GM12873 (cell line): ENCODE measurements around the gene CRYBB2.

Experiments
- TF ChIP-seq, protein P1 (sequence below): IDR thresholded peaks from 2 replicates; pipeline ENCODE4 v1.5.1; 2012; ENCODE audit warnings: low read depth, mild to moderate bottlenecking, moderate library complexity, low read length, control low read depth; ENCODE audit not compliant: insufficient read depth; ENCODE audit errors: missing control alignments

CRYBB2 gene, protein sequence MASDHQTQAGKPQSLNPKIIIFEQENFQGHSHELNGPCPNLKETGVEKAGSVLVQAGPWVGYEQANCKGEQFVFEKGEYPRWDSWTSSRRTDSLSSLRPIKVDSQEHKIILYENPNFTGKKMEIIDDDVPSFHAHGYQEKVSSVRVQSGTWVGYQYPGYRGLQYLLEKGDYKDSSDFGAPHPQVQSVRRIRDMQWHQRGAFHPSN

GRCh38 chr22:25219211-25219689 is at the start of gene CRYBB2:
TSS of gene CRYBB2 (plus strand) at chr22:25219639. CDS start at chr22:25221430, 1,791 bp downstream.
- TF ChIP-seq, protein P1, sequence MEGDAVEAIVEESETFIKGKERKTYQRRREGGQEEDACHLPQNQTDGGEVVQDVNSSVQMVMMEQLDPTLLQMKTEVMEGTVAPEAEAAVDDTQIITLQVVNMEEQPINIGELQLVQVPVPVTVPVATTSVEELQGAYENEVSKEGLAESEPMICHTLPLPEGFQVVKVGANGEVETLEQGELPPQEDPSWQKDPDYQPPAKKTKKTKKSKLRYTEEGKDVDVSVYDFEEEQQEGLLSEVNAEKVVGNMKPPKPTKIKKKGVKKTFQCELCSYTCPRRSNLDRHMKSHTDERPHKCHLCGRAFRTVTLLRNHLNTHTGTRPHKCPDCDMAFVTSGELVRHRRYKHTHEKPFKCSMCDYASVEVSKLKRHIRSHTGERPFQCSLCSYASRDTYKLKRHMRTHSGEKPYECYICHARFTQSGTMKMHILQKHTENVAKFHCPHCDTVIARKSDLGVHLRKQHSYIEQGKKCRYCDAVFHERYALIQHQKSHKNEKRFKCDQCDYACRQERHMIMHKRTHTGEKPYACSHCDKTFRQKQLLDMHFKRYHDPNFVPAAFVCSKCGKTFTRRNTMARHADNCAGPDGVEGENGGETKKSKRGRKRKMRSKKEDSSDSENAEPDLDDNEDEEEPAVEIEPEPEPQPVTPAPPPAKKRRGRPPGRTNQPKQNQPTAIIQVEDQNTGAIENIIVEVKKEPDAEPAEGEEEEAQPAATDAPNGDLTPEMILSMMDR: no peak

GRCh38 chr22:25170426-25170980 is 48.9 kb upstream of the CRYBB2 start:
- TF ChIP-seq, protein P1: no peak

- TF ChIP-seq, protein P1: peak; percentile 55
Observed at GRCh38 chr22:25172153-25172552, 47.3 kb upstream of the CRYBB2 start.

DNA sequence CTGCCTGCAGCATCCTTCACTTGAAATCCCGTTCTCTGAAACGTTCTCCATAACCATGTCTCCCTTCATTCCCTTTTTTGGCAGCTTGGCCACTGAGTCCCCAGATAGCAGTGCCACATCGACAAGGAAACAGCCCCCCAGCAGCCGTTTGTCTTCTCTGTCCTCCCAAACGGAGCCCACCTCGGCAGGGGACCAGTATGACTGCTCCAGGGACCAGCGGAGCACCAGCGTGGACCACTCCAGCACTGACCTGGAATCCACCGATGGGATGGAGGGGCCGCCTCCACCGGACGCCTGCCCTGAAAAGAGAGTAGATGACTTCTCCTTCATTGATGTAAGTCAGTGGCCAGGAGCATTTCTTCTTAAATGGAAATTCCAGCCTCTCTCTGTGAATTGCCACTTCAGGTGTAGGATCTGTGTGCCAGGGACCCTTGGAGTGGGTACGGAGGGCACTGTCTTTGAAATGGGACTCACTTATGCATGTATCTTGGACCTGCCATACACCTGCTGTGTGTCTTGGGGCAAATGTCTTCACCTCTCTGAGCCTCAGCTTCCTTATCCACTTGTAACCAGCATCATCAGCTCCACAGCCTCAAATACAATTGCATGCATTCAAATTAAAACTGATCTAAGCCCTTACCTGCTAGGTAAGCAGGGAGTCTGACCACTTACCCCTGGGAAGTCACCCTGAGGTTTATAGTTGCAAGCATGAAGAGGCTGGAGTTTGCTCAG is 45.1 kb upstream of the CRYBB2 start:
- TF ChIP-seq, protein P1: no peak

GRCh38 chr22:25174888-25175411 is 44.5 kb upstream of the CRYBB2 start:
- TF ChIP-seq, protein P1: no peak

- TF ChIP-seq, protein P1: no peak
Observed at GRCh38 chr22:25176175-25176574, 43.3 kb upstream of the CRYBB2 start.

DNA sequence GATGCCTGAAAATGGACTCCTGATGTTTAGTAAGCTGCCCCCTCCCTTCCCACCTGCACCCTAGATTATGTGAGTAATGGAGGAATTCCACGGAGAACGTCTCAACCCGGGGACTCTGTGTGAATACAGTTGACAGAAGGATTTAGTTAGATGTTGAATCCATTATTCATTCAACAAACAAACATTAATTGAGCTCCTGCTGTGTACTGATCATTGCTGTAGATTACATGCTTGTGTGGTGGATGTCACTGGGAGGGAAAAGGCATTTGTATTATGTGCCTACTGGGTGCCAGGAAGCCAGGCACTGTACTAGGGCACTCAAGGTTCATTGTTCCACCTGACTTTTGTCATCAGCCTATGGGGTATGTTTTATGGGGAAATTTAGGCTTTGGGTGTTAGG is 42.6 kb upstream of the CRYBB2 start:
- TF ChIP-seq, protein P1: no peak
